H7 (cell line): ENCODE measurements around the gene POLR2L. TPM values are rescaled to one million over a fixed set of nuclear protein-coding genes. Genes with fewer than 3 reads are reported as not detected.
A peak's percentile ranks its signal among the peaks of the same experiment; 100 is the strongest.

Experiments
- DNase-seq: peaks from one replicate; pipeline ENCODE4 v3.0.0; 2012
- H3K27me3 ChIP-seq: 2 replicates; pipeline ENCODE4 v1.6.0; 2011; ENCODE audit warnings: mild to moderate bottlenecking, low read length; ENCODE audit not compliant: control insufficient read depth, insufficient read depth
- H3K36me3 ChIP-seq: replicated peaks from 2 replicates; pipeline ENCODE4 v1.5.1; 2011; ENCODE audit warnings: low read length; ENCODE audit not compliant: control insufficient read depth, insufficient read depth
- H3K4me3 ChIP-seq: 2 replicates; pipeline ENCODE4 v1.5.1; 2011; ENCODE audit warnings: low read depth, mild to moderate bottlenecking, control low read depth, low read length, moderate library complexity; ENCODE audit not compliant: insufficient read depth
- total RNA-seq: library from RNA; depleted of rRNA; stranded (reverse); fragments of >200 nt; shearing (Covaris generic); gene quantifications from 2 replicates; pipeline ENCODE4 v1.2.3, GENCODE V29; 2014

Gene POLR2L
- total RNA-seq, 1 experiment from 2014 or later: 135 TPM

GRCh38 chr11:801097-801780 is 41.1 kb downstream of the POLR2L start:
- H3K27me3 ChIP-seq: no peaks in the 10 kb centered on the region
- no peak overlapping the region for H3K4me3 ChIP-seq
- peaks cover 9% of the 10 kb centered on the region for H3K36me3 ChIP-seq
- DNase-seq: no peak

- H3K4me3 ChIP-seq: no peak overlapping the region
- H3K36me3 ChIP-seq: peaks cover 9% of the 10 kb centered on the region
- DNase-seq: no peak
- no peaks in the 10 kb centered on the region for H3K27me3 ChIP-seq
Measured at GRCh38 chr11:800473-800872, 41.9 kb downstream of the POLR2L start.

- no peak for DNase-seq
- Histone ChIP-seq H3K36me3 (peaks cover 9% of the 10 kb centered on the region), H3K27me3 (no peaks in the 10 kb centered on the region), H3K4me3 (no peak overlapping the region)
Measured at GRCh38 chr11:799641-800316, 42.5 kb downstream of the POLR2L start.

GRCh38 chr11:798093-798713 is 44.1 kb downstream of the POLR2L start, which contains the start of gene SLC25A22:
TSS of gene SLC25A22 (minus strand) at chr11:798281. CDS start at chr11:795006, 3,275 bp downstream.
- Histone ChIP-seq H3K27me3 (no peaks in the 10 kb centered on the region), H3K4me3 (peak within 1 kb of the TSS; percentile 84), H3K36me3 (peaks cover 8% of the 10 kb centered on the region)
- peak; percentile 99 for DNase-seq

GRCh38 chr11:797296-798092 is 44.8 kb downstream of the POLR2L start:
- DNase-seq: peak; percentile 95
- Histone ChIP-seq H3K4me3 (peak overlapping the region; percentile 84), H3K36me3 (peaks cover 4% of the 10 kb centered on the region), H3K27me3 (no peaks in the 10 kb centered on the region)

GRCh38 chr11:796565-797295 is 45.6 kb downstream of the POLR2L start:
- Histone ChIP-seq H3K36me3 (peaks cover under 1% of the 10 kb centered on the region), H3K4me3 (peak overlapping the region; percentile 84), H3K27me3 (no peaks in the 10 kb centered on the region)
- DNase-seq: peak; percentile 79

GRCh38 chr11:795634-796564 is 46.4 kb downstream of the POLR2L start:
- DNase-seq: peak; percentile 92
- no peaks in the 10 kb centered on the region for H3K27me3 ChIP-seq
- H3K36me3 ChIP-seq: no peaks in the 10 kb centered on the region; the same call in none of the 2 replicates
- H3K4me3 ChIP-seq: 0 out of 2 replicates have a peak overlapping the region, but pooled peaks have one; percentile 7

GRCh38 chr11:794766-795633 is 47.3 kb downstream of the POLR2L start:
- Histone ChIP-seq H3K36me3 (no peaks in the 10 kb centered on the region; the same call in none of the 2 replicates), H3K27me3 (no peaks in the 10 kb centered on the region), H3K4me3 (no peak overlapping the region)
- no peak for DNase-seq

GRCh38 chr11:794013-794765 is 48.1 kb downstream of the POLR2L start:
- no peaks in the 10 kb centered on the region; the same call in none of the 2 replicates for H3K36me3 ChIP-seq
- DNase-seq: no peak
- H3K27me3 ChIP-seq: no peaks in the 10 kb centered on the region
- H3K4me3 ChIP-seq: no peak overlapping the region

- Histone ChIP-seq H3K4me3 (no peak overlapping the region), H3K27me3 (no peaks in the 10 kb centered on the region), H3K36me3 (no peaks in the 10 kb centered on the region; the same call in none of the 2 replicates)
- DNase-seq: no peak
Measured at GRCh38 chr11:793556-793955, 48.8 kb downstream of the POLR2L start.

- Histone ChIP-seq H3K36me3 (no peaks in the 10 kb centered on the region; the same call in none of the 2 replicates), H3K27me3 (no peaks in the 10 kb centered on the region), H3K4me3 (no peak overlapping the region)
- no peak for DNase-seq
Measured at GRCh38 chr11:792873-793272, 49.5 kb downstream of the POLR2L start.

- no peak for DNase-seq
- Histone ChIP-seq H3K27me3 (no peaks in the 10 kb centered on the region), H3K4me3 (no peak overlapping the region), H3K36me3 (no peaks in the 10 kb centered on the region; the same call in none of the 2 replicates)
Measured at GRCh38 chr11:792535-792821, 49.9 kb downstream of the POLR2L start.
